ENCODE data around the gene GPX8.
A peak's percentile ranks its signal among the peaks of the same experiment; 100 is the strongest.

The GPX8 gene

GRCh38 chr5:55172937-55173686, 13.1 kb downstream of the GPX8 start, which contains the start of gene CDC20B:
CDC20B (minus strand) TSS chr5:55173177; CDS start chr5:55173000, 177 bp downstream.
- DNase-seq: peak; percentile 81 to 83

GRCh38 chr5:55173687-55174230, 13.8 kb downstream of the GPX8 start:
- no peak for DNase-seq

- no peak for DNase-seq
These were observed 15.8 kb downstream of the GPX8 start for GRCh38 chr5:55175781-55176175.

GRCh38 chr5:55176176-55176818, 16.3 kb downstream of the GPX8 start:
- no peak for DNase-seq

GRCh38 chr5:55177078-55177477, 17.1 kb downstream of the GPX8 start:
- DNase-seq: no peak

GRCh38 chr5:55180016-55180415, 20.0 kb downstream of the GPX8 start:
- no peak for DNase-seq

GRCh38 chr5:55187370-55187769, 27.4 kb downstream of the GPX8 start:
- no peak for DNase-seq

GRCh38 chr5:55188656-55189540, 28.9 kb downstream of the GPX8 start:
- DNase-seq: no peak

- DNase-seq: no peak
These were observed 31.2 kb downstream of the GPX8 start for GRCh38 chr5:55191165-55191564.

- DNase-seq: no peak
These were observed 45.0 kb downstream of the GPX8 start for GRCh38 chr5:55205001-55205400.

- no peak for DNase-seq
These were observed 51.4 kb downstream of the GPX8 start for GRCh38 chr5:55211184-55211874.

Measured in CD4-positive, alpha-beta T cell treated with Interleukin-4 for 1 hour (primary cell).